Heart left ventricle (tissue), 13 donors: Measurements from ENCODE around the gene CD101.

Source experiments
- CTCF ChIP-seq, 12 donors: fragments of 200-600 bp; sonication (generic) in 4 of 12; IDR thresholded peaks; one replicate each; pipeline versions ENCODE4 v1.5.0 to v1.8.0; 2018 to 2022; ENCODE audit warnings: antibody characterized with exemption in 12 of 12, mild to moderate bottlenecking in 5 of 12
- POLR2A ChIP-seq, 2 donors: fragments of 450-650 bp; IDR thresholded peaks; one replicate each; pipeline ENCODE4 v1.6.1; 2017; ENCODE audit warnings: antibody characterized with exemption in 2 of 2, mild to moderate bottlenecking in 2 of 2, moderate library complexity in 2 of 2
- donor health status: ischemic (EF 13 %, LVEDD 7.1; RV severe dilation, severe dysfunction).
- donor health status: DM: no; HTN: yes; CAD: no.
- donor health status: DM: no; HTN: no; CAD: no.
- donor health status: ischemic (EF 25% LVEDD 6.9; RV normal size, moderate dysfunction).
- donor health status: ischemic (EF 25% LVEDD 5.7; RV mildly dilated, moderate dysfunction).
- donor health status: ischemic (EF 35%, LVEDD 5.7; RV mildly dilated, moderate dysfunction).
- donor health status: nonischemic (EF 11% LVEDD 7.7; RV severe dilation, severe dysfunction).
- donor health status: DM: yes; HTN: yes; CAD: no.
- donor health status: PGD.
- donor health status: ischemic (EF 29% LVEDD 5.4; RV normal size, mild dysfunction).
- donor health status: nonischemic (EF 23%, LVEDD 6.1; RV moderate dilation, normal function).

DNA sequence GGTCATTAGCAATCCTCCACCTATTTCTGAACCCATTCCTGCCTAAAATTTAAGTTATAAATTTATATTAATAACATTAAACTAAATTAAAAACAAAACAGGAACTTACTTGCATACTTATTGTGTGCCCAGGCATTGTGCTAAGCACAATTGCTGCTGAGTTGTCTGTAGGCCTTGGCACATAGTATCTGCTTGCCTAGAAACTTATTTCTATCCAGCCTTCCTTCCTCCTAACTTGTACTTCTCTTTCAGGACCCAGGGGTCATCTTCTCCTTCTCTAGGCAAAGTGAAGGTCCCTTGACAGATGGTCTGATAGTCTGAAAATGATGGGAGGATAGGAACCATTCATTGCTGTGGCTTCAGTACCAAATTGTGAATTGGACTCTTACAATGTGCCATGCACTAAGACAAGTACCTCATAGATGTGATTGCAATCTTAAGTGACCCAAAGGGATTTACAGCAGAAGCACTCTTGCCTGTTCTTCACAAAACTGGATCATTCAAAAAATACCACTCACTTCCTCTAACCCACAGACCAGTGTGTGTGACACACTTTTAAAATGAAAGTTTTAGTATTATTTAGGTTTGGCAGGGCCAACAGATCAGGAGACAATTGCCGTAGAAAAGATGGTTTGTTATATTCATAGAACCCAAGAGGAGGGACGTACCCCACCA lies 10.3 kb upstream of the CD101 start:
- no peak for TF ChIP-seq CTCF (IDR thresholded peaks at IDR 0.05)
- no peak for TF ChIP-seq POLR2A (IDR thresholded peaks at IDR 0.05)
